ENCODE data around the gene PWP2. TPM values are rescaled to one million over a fixed set of nuclear protein-coding genes. Genes with fewer than 3 reads are reported as not detected.
A peak's percentile ranks its signal among the peaks of the same experiment; 100 is the strongest.

The PWP2 gene
- total RNA-seq, 1 experiment from 2014 or later = 10.1 TPM

- CTCF ChIA-PET = no interaction called here
- Histone ChIP-seq H3K4me1 (ENCODE audit: insufficient read depth, low read length, poor library complexity, severe bottlenecking) (no peaks in the 10 kb centered on the region), H3K4me3 (ENCODE audit: low read depth, low read length, poor library complexity, severe bottlenecking) (no peak overlapping the region), H3K36me3 (ENCODE audit: insufficient read depth, low read length, poor library complexity, severe bottlenecking) (peaks cover 52% of the 10 kb centered on the region), H3K27me3 (replicated peaks; ENCODE audit: insufficient read depth, low read depth, low read length, poor library complexity) (no peaks in the 10 kb centered on the region), H3K27ac (ENCODE audit: low read depth, low read length, poor library complexity, severe bottlenecking) (peak overlapping the region; percentile 37), H3K9me3 (ENCODE audit: low read depth, low read length, poor library complexity, severe bottlenecking) (no peaks in the 10 kb centered on the region)
- intact Hi-C loops (cut with micrococcal nuclease; ENCODE audit: unreplicated experiment) = no loop called here
- no peak for DNase-seq (ENCODE audit: low spot score)
- TF ChIP-seq EZH2 (IDR thresholded peaks at IDR 0.05; ENCODE audit: borderline replicate concordance, low read depth, low read length, poor library complexity, severe bottlenecking) (no peak), CTCF (conservative IDR thresholded peaks at IDR 0.05; ENCODE audit: low read depth, low read length) (no peak)
- no TSS peak for BruUV-seq (replicated peaks)
- POLR2A ChIA-PET (ENCODE audit: low non-redundant PET) = no interaction called here
These were observed 22.5 kb upstream of the PWP2 start for GRCh38 chr21:44084496-44085241.

GRCh38 chr21:44085491-44086321 is 21.5 kb upstream of the PWP2 start:
- no peaks in the 10 kb centered on the region for H3K4me1 ChIP-seq (ENCODE audit: insufficient read depth, low read length, poor library complexity, severe bottlenecking)
- peak overlapping the region; percentile 37 for H3K27ac ChIP-seq (ENCODE audit: low read depth, low read length, poor library complexity, severe bottlenecking)
- no TSS peak for BruUV-seq (replicated peaks)
- peaks cover 54% of the 10 kb centered on the region for H3K36me3 ChIP-seq (ENCODE audit: insufficient read depth, low read length, poor library complexity, severe bottlenecking)
- H3K27me3 ChIP-seq (replicated peaks; ENCODE audit: insufficient read depth, low read depth, low read length, poor library complexity) = no peaks in the 10 kb centered on the region
- CTCF ChIA-PET = no interaction called here
- intact Hi-C loops (cut with micrococcal nuclease; ENCODE audit: unreplicated experiment) = no loop called here
- DNase-seq (ENCODE audit: low spot score) = no peak
- H3K4me3 ChIP-seq (ENCODE audit: low read depth, low read length, poor library complexity, severe bottlenecking) = no peak overlapping the region
- no peak for TF ChIP-seq EZH2 (IDR thresholded peaks at IDR 0.05; ENCODE audit: borderline replicate concordance, low read depth, low read length, poor library complexity, severe bottlenecking)
- TF ChIP-seq CTCF (conservative IDR thresholded peaks at IDR 0.05; ENCODE audit: low read depth, low read length) = no peak
- POLR2A ChIA-PET (ENCODE audit: low non-redundant PET) = no interaction called here
- H3K9me3 ChIP-seq (ENCODE audit: low read depth, low read length, poor library complexity, severe bottlenecking) = no peaks in the 10 kb centered on the region

GRCh38 chr21:44086636-44087425 is 20.4 kb upstream of the PWP2 start:
- no TSS peak for BruUV-seq (replicated peaks)
- H3K4me3 ChIP-seq (ENCODE audit: low read depth, low read length, poor library complexity, severe bottlenecking) = no peak overlapping the region
- no peaks in the 10 kb centered on the region for H3K9me3 ChIP-seq (ENCODE audit: low read depth, low read length, poor library complexity, severe bottlenecking)
- H3K4me1 ChIP-seq (ENCODE audit: insufficient read depth, low read length, poor library complexity, severe bottlenecking) = no peaks in the 10 kb centered on the region
- POLR2A ChIA-PET (ENCODE audit: low non-redundant PET) = no interaction called here
- H3K27ac ChIP-seq (ENCODE audit: low read depth, low read length, poor library complexity, severe bottlenecking) = no peak overlapping the region
- TF ChIP-seq CTCF (conservative IDR thresholded peaks at IDR 0.05; ENCODE audit: low read depth, low read length) (no peak), EZH2 (IDR thresholded peaks at IDR 0.05; ENCODE audit: borderline replicate concordance, low read depth, low read length, poor library complexity, severe bottlenecking) (no peak)
- intact Hi-C loops (cut with micrococcal nuclease; ENCODE audit: unreplicated experiment) = no loop called here
- CTCF ChIA-PET = no interaction called here
- DNase-seq (ENCODE audit: low spot score) = no peak
- no peaks in the 10 kb centered on the region for H3K27me3 ChIP-seq (replicated peaks; ENCODE audit: insufficient read depth, low read depth, low read length, poor library complexity)
- peaks cover 49% of the 10 kb centered on the region for H3K36me3 ChIP-seq (ENCODE audit: insufficient read depth, low read length, poor library complexity, severe bottlenecking)
